Measurements from ENCODE around the gene ZNF865.

- TF ChIP-seq CTCF (IDR thresholded peaks at IDR 0.05; ENCODE audit: poor library complexity, severe bottlenecking) (no peak), REST (IDR thresholded peaks at IDR 0.05; ENCODE audit: borderline replicate concordance) (no peak)
Observed at GRCh38 chr19:55661826-55662225, 56.4 kb downstream of the ZNF865 start.
